ENCODE data around the gene P4HB.
A peak's percentile ranks its signal among the peaks of the same experiment; 100 is the strongest.

DNA sequence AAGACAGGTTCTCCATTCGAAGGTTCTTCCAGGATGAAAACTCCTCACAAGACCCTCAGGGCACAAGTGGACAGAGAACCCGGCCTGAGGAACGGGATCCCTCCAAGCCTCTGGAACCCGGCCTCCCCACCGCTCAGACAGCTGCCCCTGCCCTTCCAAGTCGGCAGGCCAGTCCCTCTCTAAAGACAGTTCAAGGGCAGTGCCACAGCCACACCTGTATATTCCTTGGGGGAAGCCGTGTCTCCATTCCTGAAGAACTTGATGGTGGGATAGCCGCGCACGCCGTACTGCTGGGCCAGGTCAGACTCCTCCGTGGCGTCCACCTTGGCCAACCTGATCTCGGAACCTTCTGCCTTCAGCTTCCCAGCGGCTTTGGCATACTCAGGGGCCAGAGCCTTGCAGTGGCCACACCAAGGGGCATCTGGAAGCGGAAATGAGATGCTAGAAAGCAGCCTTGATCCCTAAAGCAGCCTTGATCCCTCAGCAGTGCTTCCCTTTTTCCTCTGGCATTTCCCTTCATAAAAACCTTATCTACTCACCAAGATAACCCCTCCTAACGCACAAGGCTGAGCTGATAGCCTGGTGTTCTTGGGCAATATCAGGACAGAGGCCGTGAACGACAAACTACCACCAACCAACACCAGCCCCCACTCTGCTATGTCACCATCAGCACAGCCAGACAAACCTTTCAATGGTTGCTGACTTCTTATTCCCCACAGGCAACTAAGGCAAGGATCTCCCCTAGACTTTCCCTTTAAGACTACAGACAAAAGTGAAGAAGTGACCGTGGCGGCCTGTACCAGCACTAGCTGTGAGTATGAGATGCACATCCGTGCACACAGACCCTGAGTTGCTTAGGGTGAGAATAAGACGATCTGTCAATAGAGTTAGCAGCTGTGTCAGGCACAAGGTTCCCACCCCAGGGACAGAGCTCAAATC is 1.1 kb downstream of the P4HB start:
- TF ChIP-seq, protein P1, sequence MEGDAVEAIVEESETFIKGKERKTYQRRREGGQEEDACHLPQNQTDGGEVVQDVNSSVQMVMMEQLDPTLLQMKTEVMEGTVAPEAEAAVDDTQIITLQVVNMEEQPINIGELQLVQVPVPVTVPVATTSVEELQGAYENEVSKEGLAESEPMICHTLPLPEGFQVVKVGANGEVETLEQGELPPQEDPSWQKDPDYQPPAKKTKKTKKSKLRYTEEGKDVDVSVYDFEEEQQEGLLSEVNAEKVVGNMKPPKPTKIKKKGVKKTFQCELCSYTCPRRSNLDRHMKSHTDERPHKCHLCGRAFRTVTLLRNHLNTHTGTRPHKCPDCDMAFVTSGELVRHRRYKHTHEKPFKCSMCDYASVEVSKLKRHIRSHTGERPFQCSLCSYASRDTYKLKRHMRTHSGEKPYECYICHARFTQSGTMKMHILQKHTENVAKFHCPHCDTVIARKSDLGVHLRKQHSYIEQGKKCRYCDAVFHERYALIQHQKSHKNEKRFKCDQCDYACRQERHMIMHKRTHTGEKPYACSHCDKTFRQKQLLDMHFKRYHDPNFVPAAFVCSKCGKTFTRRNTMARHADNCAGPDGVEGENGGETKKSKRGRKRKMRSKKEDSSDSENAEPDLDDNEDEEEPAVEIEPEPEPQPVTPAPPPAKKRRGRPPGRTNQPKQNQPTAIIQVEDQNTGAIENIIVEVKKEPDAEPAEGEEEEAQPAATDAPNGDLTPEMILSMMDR (IDR thresholded peaks at IDR 0.05) = no peak
- peak in 1 of 2 donors; percentile 63 for TF ChIP-seq POLR2A (IDR thresholded peaks at IDR 0.05)
